HL-60 (cell line): ENCODE measurements around the gene EVA1C.

ENCODE experiments used
- GABPA ChIP-seq: IDR thresholded peaks from 2 replicates; pipeline ENCODE4 v1.6.1; 2012; ENCODE audit warnings: low read depth
- POLR2AphosphoS5 ChIP-seq: IDR thresholded peaks from 2 replicates; pipeline ENCODE4 v1.6.1; 2012; ENCODE audit warnings: low read depth
- TF ChIP-seq, protein P1 (sequence below): IDR thresholded peaks from one replicate; pipeline ENCODE4 v1.5.1; 2011; ENCODE audit warnings: low read length, control low read depth, inconsistent platforms; ENCODE audit not compliant: insufficient read depth
- TF ChIP-seq, protein P2 (sequence below): IDR thresholded peaks from 2 replicates; pipeline ENCODE4 v1.6.1; 2012; ENCODE audit warnings: low read depth; ENCODE audit not compliant: insufficient replicate concordance

DNA sequence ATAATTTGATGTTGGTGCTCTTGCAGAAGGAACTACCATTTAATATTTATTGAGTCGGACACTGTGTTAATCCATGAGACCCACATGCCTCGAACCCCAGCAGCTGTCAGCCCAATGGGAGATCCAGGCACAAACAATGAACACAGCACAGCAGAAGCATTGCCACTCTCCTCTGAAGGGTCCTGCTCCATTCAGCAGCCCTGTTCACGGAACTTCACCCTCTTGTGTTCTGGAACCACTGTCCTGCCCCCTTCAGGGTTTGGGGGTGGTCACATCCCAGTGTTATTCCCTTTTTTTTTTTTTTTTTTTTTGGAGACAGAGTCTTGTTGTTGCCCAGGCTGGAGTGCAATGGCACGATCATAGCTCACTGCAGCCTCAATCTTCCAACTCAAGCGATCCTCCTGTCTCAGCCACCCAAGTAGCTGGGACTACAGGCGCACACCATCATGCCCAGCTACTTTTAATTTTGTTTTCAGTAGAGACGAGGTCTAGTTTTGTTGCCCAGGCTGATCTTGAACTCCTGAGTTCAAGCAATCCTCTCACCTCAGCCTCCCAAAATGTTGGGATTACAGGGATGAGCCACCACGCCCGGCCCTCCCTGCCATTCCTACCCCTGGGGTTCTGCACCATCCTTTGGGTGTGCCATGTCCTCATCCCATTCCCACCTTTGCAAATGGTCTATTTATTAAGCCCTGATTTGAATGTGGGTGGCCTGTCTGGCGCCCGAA is 70.2 kb downstream of the EVA1C start:
- TF ChIP-seq, protein P1, sequence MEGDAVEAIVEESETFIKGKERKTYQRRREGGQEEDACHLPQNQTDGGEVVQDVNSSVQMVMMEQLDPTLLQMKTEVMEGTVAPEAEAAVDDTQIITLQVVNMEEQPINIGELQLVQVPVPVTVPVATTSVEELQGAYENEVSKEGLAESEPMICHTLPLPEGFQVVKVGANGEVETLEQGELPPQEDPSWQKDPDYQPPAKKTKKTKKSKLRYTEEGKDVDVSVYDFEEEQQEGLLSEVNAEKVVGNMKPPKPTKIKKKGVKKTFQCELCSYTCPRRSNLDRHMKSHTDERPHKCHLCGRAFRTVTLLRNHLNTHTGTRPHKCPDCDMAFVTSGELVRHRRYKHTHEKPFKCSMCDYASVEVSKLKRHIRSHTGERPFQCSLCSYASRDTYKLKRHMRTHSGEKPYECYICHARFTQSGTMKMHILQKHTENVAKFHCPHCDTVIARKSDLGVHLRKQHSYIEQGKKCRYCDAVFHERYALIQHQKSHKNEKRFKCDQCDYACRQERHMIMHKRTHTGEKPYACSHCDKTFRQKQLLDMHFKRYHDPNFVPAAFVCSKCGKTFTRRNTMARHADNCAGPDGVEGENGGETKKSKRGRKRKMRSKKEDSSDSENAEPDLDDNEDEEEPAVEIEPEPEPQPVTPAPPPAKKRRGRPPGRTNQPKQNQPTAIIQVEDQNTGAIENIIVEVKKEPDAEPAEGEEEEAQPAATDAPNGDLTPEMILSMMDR, result no peak
- TF ChIP-seq POLR2AphosphoS5, result no peak
- TF ChIP-seq, protein P2, sequence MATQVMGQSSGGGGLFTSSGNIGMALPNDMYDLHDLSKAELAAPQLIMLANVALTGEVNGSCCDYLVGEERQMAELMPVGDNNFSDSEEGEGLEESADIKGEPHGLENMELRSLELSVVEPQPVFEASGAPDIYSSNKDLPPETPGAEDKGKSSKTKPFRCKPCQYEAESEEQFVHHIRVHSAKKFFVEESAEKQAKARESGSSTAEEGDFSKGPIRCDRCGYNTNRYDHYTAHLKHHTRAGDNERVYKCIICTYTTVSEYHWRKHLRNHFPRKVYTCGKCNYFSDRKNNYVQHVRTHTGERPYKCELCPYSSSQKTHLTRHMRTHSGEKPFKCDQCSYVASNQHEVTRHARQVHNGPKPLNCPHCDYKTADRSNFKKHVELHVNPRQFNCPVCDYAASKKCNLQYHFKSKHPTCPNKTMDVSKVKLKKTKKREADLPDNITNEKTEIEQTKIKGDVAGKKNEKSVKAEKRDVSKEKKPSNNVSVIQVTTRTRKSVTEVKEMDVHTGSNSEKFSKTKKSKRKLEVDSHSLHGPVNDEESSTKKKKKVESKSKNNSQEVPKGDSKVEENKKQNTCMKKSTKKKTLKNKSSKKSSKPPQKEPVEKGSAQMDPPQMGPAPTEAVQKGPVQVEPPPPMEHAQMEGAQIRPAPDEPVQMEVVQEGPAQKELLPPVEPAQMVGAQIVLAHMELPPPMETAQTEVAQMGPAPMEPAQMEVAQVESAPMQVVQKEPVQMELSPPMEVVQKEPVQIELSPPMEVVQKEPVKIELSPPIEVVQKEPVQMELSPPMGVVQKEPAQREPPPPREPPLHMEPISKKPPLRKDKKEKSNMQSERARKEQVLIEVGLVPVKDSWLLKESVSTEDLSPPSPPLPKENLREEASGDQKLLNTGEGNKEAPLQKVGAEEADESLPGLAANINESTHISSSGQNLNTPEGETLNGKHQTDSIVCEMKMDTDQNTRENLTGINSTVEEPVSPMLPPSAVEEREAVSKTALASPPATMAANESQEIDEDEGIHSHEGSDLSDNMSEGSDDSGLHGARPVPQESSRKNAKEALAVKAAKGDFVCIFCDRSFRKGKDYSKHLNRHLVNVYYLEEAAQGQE, result no peak
- no peak for TF ChIP-seq GABPA
